SK-N-SH treated with all-trans-retinoic acid at 6 μM for 48 hours (cell line): ENCODE results near the gene EXD3.

ENCODE experiments used
- ARNTL ChIP-seq: fragments of 450-650 bp; formaldehyde crosslinking; IDR thresholded peaks from 2 replicates; pipeline ENCODE4 v1.5.0; 2020; ENCODE audit warnings: low read depth, mild to moderate bottlenecking, moderate library complexity, borderline replicate concordance
- CREB5 ChIP-seq: fragments of 250-450 bp; sonication (Bioruptor Pico); IDR thresholded peaks from 2 replicates; pipeline ENCODE4 v1.5.1; 2020; ENCODE audit warnings: low read depth, mild to moderate bottlenecking, moderate library complexity
- ESRRG ChIP-seq: fragments of 250-450 bp; sonication (Bioruptor Pico); IDR thresholded peaks from 2 replicates; pipeline ENCODE4 v1.6.1; 2021; ENCODE audit warnings: mild to moderate bottlenecking
- OSR1 ChIP-seq: fragments of 250-450 bp; sonication (Bioruptor Pico); IDR thresholded peaks from 2 replicates; pipeline ENCODE4 v1.8.0; 2022; ENCODE audit warnings: moderate library complexity, mild to moderate bottlenecking, inconsistent platforms
- PATZ1 ChIP-seq: fragments of 250-450 bp; sonication (Bioruptor Pico); IDR thresholded peaks from 2 replicates; pipeline ENCODE4 v1.8.0; 2020; ENCODE audit warnings: mild to moderate bottlenecking, moderate library complexity, borderline replicate concordance
- PPARA ChIP-seq: fragments of 250-450 bp; sonication (Bioruptor Pico); IDR thresholded peaks from 2 replicates; pipeline ENCODE4 v1.5.0; 2020; ENCODE audit warnings: mild to moderate bottlenecking, borderline replicate concordance
- TCF4 ChIP-seq: fragments of 250-450 bp; sonication (Bioruptor Pico); IDR thresholded peaks from 2 replicates; pipeline ENCODE4 v1.8.0; 2021; ENCODE audit warnings: mild to moderate bottlenecking, moderate library complexity, borderline replicate concordance
- TOX ChIP-seq: fragments of 250-450 bp; sonication (Bioruptor Pico); IDR thresholded peaks from 2 replicates; pipeline ENCODE4 v1.8.0; 2021; ENCODE audit warnings: mild to moderate bottlenecking, moderate library complexity, borderline replicate concordance
- ZFP3 ChIP-seq: fragments of 250-450 bp; sonication (Bioruptor Pico); IDR thresholded peaks from 2 replicates; pipeline ENCODE4 v1.5.0; 2020; ENCODE audit warnings: mild to moderate bottlenecking, moderate library complexity
- TF ChIP-seq, protein P1 (sequence below): fragments of 250-450 bp; sonication (Bioruptor Pico); IDR thresholded peaks from 2 replicates; pipeline ENCODE4 v1.5.0; 2020; ENCODE audit warnings: mild to moderate bottlenecking, moderate library complexity

- no peak for TF ChIP-seq PATZ1 (CRISPR knock-in tag)
- TF ChIP-seq ESRRG (CRISPR knock-in tag): no peak
- TF ChIP-seq CREB5: no peak
- no peak for TF ChIP-seq TOX
- TF ChIP-seq OSR1 (CRISPR knock-in tag): no peak
- TF ChIP-seq ZFP3 (CRISPR knock-in tag): no peak
- TF ChIP-seq ARNTL (CRISPR knock-in tag): no peak
- no peak for TF ChIP-seq PPARA
- TF ChIP-seq, protein P1, sequence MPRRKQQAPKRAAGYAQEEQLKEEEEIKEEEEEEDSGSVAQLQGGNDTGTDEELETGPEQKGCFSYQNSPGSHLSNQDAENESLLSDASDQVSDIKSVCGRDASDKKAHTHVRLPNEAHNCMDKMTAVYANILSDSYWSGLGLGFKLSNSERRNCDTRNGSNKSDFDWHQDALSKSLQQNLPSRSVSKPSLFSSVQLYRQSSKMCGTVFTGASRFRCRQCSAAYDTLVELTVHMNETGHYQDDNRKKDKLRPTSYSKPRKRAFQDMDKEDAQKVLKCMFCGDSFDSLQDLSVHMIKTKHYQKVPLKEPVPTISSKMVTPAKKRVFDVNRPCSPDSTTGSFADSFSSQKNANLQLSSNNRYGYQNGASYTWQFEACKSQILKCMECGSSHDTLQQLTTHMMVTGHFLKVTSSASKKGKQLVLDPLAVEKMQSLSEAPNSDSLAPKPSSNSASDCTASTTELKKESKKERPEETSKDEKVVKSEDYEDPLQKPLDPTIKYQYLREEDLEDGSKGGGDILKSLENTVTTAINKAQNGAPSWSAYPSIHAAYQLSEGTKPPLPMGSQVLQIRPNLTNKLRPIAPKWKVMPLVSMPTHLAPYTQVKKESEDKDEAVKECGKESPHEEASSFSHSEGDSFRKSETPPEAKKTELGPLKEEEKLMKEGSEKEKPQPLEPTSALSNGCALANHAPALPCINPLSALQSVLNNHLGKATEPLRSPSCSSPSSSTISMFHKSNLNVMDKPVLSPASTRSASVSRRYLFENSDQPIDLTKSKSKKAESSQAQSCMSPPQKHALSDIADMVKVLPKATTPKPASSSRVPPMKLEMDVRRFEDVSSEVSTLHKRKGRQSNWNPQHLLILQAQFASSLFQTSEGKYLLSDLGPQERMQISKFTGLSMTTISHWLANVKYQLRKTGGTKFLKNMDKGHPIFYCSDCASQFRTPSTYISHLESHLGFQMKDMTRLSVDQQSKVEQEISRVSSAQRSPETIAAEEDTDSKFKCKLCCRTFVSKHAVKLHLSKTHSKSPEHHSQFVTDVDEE (CRISPR knock-in tag): no peak
- no peak for TF ChIP-seq TCF4 (CRISPR knock-in tag)
Observed at GRCh38 chr9:137308057-137308619, 114.8 kb downstream of the EXD3 start.
